HG02798 (cell line): Measurements from ENCODE around the gene CCDC90B.
"Not testable (repeated sequence)": the region's sequence is repeated elsewhere in the genome, so short reads cannot be mapped to it uniquely, and the experiment has no call there.

Experiments
- ATAC-seq: cut with Tn5 transposase; IDR thresholded peaks from one replicate; pipeline ENCODE4 v1.9.1; 2021; ENCODE audit warnings: mild to moderate bottlenecking; ENCODE audit not compliant: unreplicated experiment, poor library complexity

The CCDC90B gene

GRCh38 chr11:83285771-83286528, at the start of gene CCDC90B:
CCDC90B (minus strand) TSS chr11:83286367; CDS start chr11:83285972, 395 bp downstream.
- peak; percentile 90 for ATAC-seq

- no peak for ATAC-seq
These were observed 49.4 kb upstream of the CCDC90B start for GRCh38 chr11:83335446-83336070.

GRCh38 chr11:83330303-83330702, 44.1 kb upstream of the CCDC90B start:
- ATAC-seq: no peak

- ATAC-seq: no peak
These were observed 40.2 kb upstream of the CCDC90B start for GRCh38 chr11:83326326-83326725.

GRCh38 chr11:83319346-83319745, 33.2 kb upstream of the CCDC90B start:
- ATAC-seq: no peak

GRCh38 chr11:83318931-83319330, 32.8 kb upstream of the CCDC90B start:
- no peak for ATAC-seq

- no peak for ATAC-seq
These were observed 31.9 kb upstream of the CCDC90B start for GRCh38 chr11:83317757-83318690.

- ATAC-seq: not testable (repeated sequence)
These were observed 30.7 kb upstream of the CCDC90B start for GRCh38 chr11:83316897-83317268.

GRCh38 chr11:83316143-83316896, 30.2 kb upstream of the CCDC90B start:
- not testable (repeated sequence) for ATAC-seq

- no peak for ATAC-seq
These were observed 26.3 kb upstream of the CCDC90B start for GRCh38 chr11:83312430-83312829.

- ATAC-seq: no peak
These were observed 25.5 kb upstream of the CCDC90B start for GRCh38 chr11:83311701-83312100.

- ATAC-seq: no peak
These were observed 24.6 kb upstream of the CCDC90B start for GRCh38 chr11:83310718-83311117.

GRCh38 chr11:83308536-83308935, 22.4 kb upstream of the CCDC90B start:
- ATAC-seq: not testable (repeated sequence)

- no peak for ATAC-seq
These were observed 20.3 kb upstream of the CCDC90B start for GRCh38 chr11:83306200-83307080.

GRCh38 chr11:83303316-83303715, 17.1 kb upstream of the CCDC90B start:
- no peak for ATAC-seq

GRCh38 chr11:83302151-83302550, 16.0 kb upstream of the CCDC90B start:
- ATAC-seq: no peak

GRCh38 chr11:83299681-83300080, 13.5 kb upstream of the CCDC90B start:
- ATAC-seq: no peak

GRCh38 chr11:83294208-83294607, 8.0 kb upstream of the CCDC90B start:
- ATAC-seq: no peak

- no peak for ATAC-seq
These were observed 7.2 kb upstream of the CCDC90B start for GRCh38 chr11:83293457-83293774.
